CD4-positive, alpha-beta T cell (primary cell): ENCODE results near the gene HTRA1. TPM values are rescaled to one million over a fixed set of nuclear protein-coding genes. Genes with fewer than 3 reads are reported as not detected.

Source experiments
- ATAC-seq: fragments of 200-7000 bp; cut with Tn5 transposase; one replicate; pipeline ENCODE4 v1.10.0; 2022; ENCODE audit warnings: mild to moderate bottlenecking; ENCODE audit not compliant: poor library complexity
- CTCF ChIA-PET: fragments of 350-600 bp; sonication (Branson Sonifier 250); formaldehyde crosslinking; loops from one replicate; lab custom pipeline; 2021; ENCODE audit warnings: antibody characterized with exemption, inconsistent platforms; lab: Charles Lee
- POLR2A ChIA-PET: fragments of 350-600 bp; sonication (Branson Sonifier 250); formaldehyde crosslinking; loops from one replicate; lab custom pipeline; 2021; ENCODE audit warnings: antibody characterized with exemption, inconsistent platforms; lab: Charles Lee
- DNase-seq, 14 experiments: peaks; one replicate each; pipeline ENCODE4 v3.0.0-alpha.2; 2013 to 2020; ENCODE audit warnings: mixed read lengths in 2 of 14
- H3K27ac ChIP-seq, 2 donors: one replicate each; pipeline versions ENCODE4 v1.5.1 to v1.7.0; 2013; ENCODE audit warnings: low read length in 2 of 2, low read depth in 1 of 2, mild to moderate bottlenecking in 1 of 2
- H3K27me3 ChIP-seq, 2 experiments: 1 replicate in 1 of 2; 2 replicates in 1 of 2; pipeline versions ENCODE4 v1.6.1 to v1.7.0; 2013; ENCODE audit warnings: low read length in 2 of 2, control low read depth in 1 of 2, mild to moderate bottlenecking in 1 of 2, moderate library complexity in 1 of 2; ENCODE audit not compliant: insufficient read depth in 2 of 2, control insufficient read depth in 1 of 2
- H3K36me3 ChIP-seq: one replicate; pipeline ENCODE4 v1.6.1; 2013; ENCODE audit warnings: low read length, control low read depth; ENCODE audit not compliant: insufficient read depth
- H3K4me1 ChIP-seq: one replicate; pipeline ENCODE4 v1.6.1; 2013; ENCODE audit warnings: low read length, control low read depth; ENCODE audit not compliant: insufficient read depth
- H3K4me3 ChIP-seq: one replicate; pipeline ENCODE4 v1.5.1; 2013; ENCODE audit warnings: mild to moderate bottlenecking, low read length, moderate library complexity
- H3K9me3 ChIP-seq, 2 experiments: 1 replicate in 1 of 2; 2 replicates in 1 of 2; pipeline versions ENCODE4 v1.6.1 to v1.7.0; 2013; ENCODE audit warnings: low read length in 2 of 2, mild to moderate bottlenecking in 2 of 2, control low read depth in 1 of 2, moderate library complexity in 1 of 2; ENCODE audit not compliant: control insufficient read depth in 1 of 2, insufficient read depth in 1 of 2
- H3K27ac Mint-ChIP-seq: one replicate; pipeline ENCODE4 v1.8.0; 2020; ENCODE audit warnings: mixed read lengths
- H3K27me3 Mint-ChIP-seq: one replicate; pipeline ENCODE4 v1.8.0; 2021; ENCODE audit warnings: mixed read lengths
- H3K36me3 Mint-ChIP-seq: one replicate; pipeline ENCODE4 v1.8.0; 2021; ENCODE audit warnings: low read depth, mixed read lengths
- H3K4me1 Mint-ChIP-seq: one replicate; pipeline ENCODE4 v1.8.0; 2021; ENCODE audit warnings: low read depth, mixed read lengths
- H3K4me3 Mint-ChIP-seq: one replicate; pipeline ENCODE4 v1.8.0; 2020; ENCODE audit warnings: mild to moderate bottlenecking, mixed read lengths
- H3K9me3 Mint-ChIP-seq: one replicate; pipeline ENCODE4 v1.8.0; 2020; ENCODE audit warnings: mixed read lengths
- intact Hi-C, 2 experiments: fragments of 100-400 bp; cut with DNase I in 1 of 2; cut with micrococcal nuclease in 1 of 2; formaldehyde crosslinking; loops; one replicate each; pipeline versions ENCODE4 v1.15.1 to v1.9.0; 2023 to 2025; cut with DNase I, micrococcal nuclease
- total RNA-seq, 174 experiments: library from RNA in 2 of 174; stranded (reverse) in 2 of 174; gene quantifications; one replicate each; pipeline ENCODE4 v1.2.3 and lab custom pipeline; 2021 to 2026
- TF ChIP-seq, protein P1 (sequence below): fragments of 200-600 bp; IDR thresholded peaks from one replicate; pipeline ENCODE4 v1.8.0; 2022; ENCODE audit warnings: antibody characterized with exemption, mild to moderate bottlenecking

Gene HTRA1
- total RNA-seq, 2 experiments from 2014 or later = not detected

GRCh38 chr10:122541541-122542002 is 80.2 kb downstream of the HTRA1 start:
- Mint-ChIP-seq H3K27ac (peak overlapping the region; percentile 65), H3K9me3 (no peaks in the 10 kb centered on the region), H3K4me3 (no peak overlapping the region), H3K36me3 (no peaks in the 10 kb centered on the region), H3K4me1 (peaks cover 42% of the 10 kb centered on the region), H3K27me3 (no peaks in the 10 kb centered on the region)
- peak; percentile 82 for ATAC-seq
- Histone ChIP-seq H3K4me3 (no peak overlapping the region), H3K36me3 (no peaks in the 10 kb centered on the region), H3K27me3 (no peaks in the 10 kb centered on the region), H3K27ac (peak overlapping the region in 1 of 2 donors; percentile 10), H3K9me3 (no peaks in the 10 kb centered on the region), H3K4me1 (peaks cover 43% of the 10 kb centered on the region)
- DNase-seq = peak in 3 of 14 experiments; percentile 23 to 60 (median 32)
- ChIA-PET POLR2A (interaction anchor here (1.2 to 1.5 kb wide), 2 partner anchors 9 to 26 kb away, joined by 3 to 6 read pairs; no protein-coding TSS in a partner anchor), CTCF (interaction anchor here (0.8 kb wide), 1 partner anchor 24 kb away, joined by 4 read pairs; no protein-coding TSS in a partner anchor)
- TF ChIP-seq, protein P1, sequence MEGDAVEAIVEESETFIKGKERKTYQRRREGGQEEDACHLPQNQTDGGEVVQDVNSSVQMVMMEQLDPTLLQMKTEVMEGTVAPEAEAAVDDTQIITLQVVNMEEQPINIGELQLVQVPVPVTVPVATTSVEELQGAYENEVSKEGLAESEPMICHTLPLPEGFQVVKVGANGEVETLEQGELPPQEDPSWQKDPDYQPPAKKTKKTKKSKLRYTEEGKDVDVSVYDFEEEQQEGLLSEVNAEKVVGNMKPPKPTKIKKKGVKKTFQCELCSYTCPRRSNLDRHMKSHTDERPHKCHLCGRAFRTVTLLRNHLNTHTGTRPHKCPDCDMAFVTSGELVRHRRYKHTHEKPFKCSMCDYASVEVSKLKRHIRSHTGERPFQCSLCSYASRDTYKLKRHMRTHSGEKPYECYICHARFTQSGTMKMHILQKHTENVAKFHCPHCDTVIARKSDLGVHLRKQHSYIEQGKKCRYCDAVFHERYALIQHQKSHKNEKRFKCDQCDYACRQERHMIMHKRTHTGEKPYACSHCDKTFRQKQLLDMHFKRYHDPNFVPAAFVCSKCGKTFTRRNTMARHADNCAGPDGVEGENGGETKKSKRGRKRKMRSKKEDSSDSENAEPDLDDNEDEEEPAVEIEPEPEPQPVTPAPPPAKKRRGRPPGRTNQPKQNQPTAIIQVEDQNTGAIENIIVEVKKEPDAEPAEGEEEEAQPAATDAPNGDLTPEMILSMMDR = no peak
- intact Hi-C loops = no loop called here

- Histone ChIP-seq H3K27me3 (no peaks in the 10 kb centered on the region), H3K9me3 (no peaks in the 10 kb centered on the region), H3K4me3 (no peak overlapping the region), H3K27ac (no peak overlapping the region), H3K36me3 (no peaks in the 10 kb centered on the region), H3K4me1 (peaks cover 40% of the 10 kb centered on the region)
- no peaks in the 10 kb centered on the region for H3K27me3 Mint-ChIP-seq
- DNase-seq (no peak), ATAC-seq (no peak)
- ChIA-PET POLR2A (no interaction called here), CTCF (no interaction called here)
- intact Hi-C loops = no loop called here
- peak overlapping the region; percentile 5 for H3K4me3 Mint-ChIP-seq
- H3K9me3 Mint-ChIP-seq = no peaks in the 10 kb centered on the region
- no peak overlapping the region for H3K27ac Mint-ChIP-seq
- TF ChIP-seq, protein P1 = no peak
- H3K4me1 Mint-ChIP-seq = peaks cover 42% of the 10 kb centered on the region
- H3K36me3 Mint-ChIP-seq = no peaks in the 10 kb centered on the region
Observed at GRCh38 chr10:122543676-122544445, 82.5 kb downstream of the HTRA1 start.

DNA sequence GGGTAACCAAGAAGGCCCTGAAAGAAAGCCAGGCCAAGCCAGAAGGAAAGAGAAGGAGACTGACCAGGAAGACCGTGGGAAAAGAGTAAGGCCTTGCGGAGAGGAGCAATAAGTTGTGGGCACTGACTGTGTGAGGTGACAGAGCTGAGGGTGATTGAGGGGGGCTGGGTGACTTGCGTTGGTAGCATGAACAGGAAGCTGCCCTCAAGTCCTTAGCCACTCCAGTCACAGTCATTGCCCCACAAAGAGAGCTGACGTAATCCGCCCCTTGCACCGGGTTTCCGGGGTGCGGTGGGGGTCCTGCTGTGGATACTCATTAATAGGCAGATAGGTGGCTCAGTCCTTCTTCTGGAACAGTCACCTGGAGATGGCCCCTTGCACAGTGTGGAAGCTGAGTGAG is 83.1 kb downstream of the HTRA1 start:
- H3K9me3 Mint-ChIP-seq = no peaks in the 10 kb centered on the region
- ChIA-PET POLR2A (no interaction called here), CTCF (no interaction called here)
- H3K4me3 Mint-ChIP-seq = no peak overlapping the region
- H3K4me3 ChIP-seq = no peak overlapping the region
- H3K4me1 ChIP-seq = peaks cover 40% of the 10 kb centered on the region
- H3K36me3 Mint-ChIP-seq = no peaks in the 10 kb centered on the region
- H3K36me3 ChIP-seq = no peaks in the 10 kb centered on the region
- H3K27me3 ChIP-seq = no peaks in the 10 kb centered on the region
- H3K4me1 Mint-ChIP-seq = peaks cover 42% of the 10 kb centered on the region
- H3K27ac Mint-ChIP-seq = no peak overlapping the region
- intact Hi-C loops = no loop called here
- H3K9me3 ChIP-seq = no peaks in the 10 kb centered on the region
- DNase-seq (peak in 3 of 14 experiments; percentile 19 to 74 (median 23)), ATAC-seq (no peak)
- H3K27me3 Mint-ChIP-seq = no peaks in the 10 kb centered on the region
- H3K27ac ChIP-seq = no peak overlapping the region
- TF ChIP-seq, protein P1 = no peak
